CD4-positive, alpha-beta T cell (primary cell): ENCODE measurements around the gene TMED1. TPM values are rescaled to one million over a fixed set of nuclear protein-coding genes. Genes with fewer than 3 reads are reported as not detected.

Experiments used
- ATAC-seq: fragments of 200-7000 bp; cut with Tn5 transposase; one replicate; pipeline ENCODE4 v1.10.0; 2022; ENCODE audit warnings: mild to moderate bottlenecking; ENCODE audit not compliant: poor library complexity
- CTCF ChIA-PET: fragments of 350-600 bp; sonication (Branson Sonifier 250); formaldehyde crosslinking; loops from one replicate; lab custom pipeline; 2021; ENCODE audit warnings: antibody characterized with exemption, inconsistent platforms; lab: Charles Lee
- POLR2A ChIA-PET: fragments of 350-600 bp; sonication (Branson Sonifier 250); formaldehyde crosslinking; loops from one replicate; lab custom pipeline; 2021; ENCODE audit warnings: antibody characterized with exemption, inconsistent platforms; lab: Charles Lee
- DNase-seq, 14 experiments: peaks; one replicate each; pipeline ENCODE4 v3.0.0-alpha.2; 2013 to 2020; ENCODE audit warnings: mixed read lengths in 2 of 14
- H3K27ac ChIP-seq, 2 donors: one replicate each; pipeline versions ENCODE4 v1.5.1 to v1.7.0; 2013; ENCODE audit warnings: low read length in 2 of 2, low read depth in 1 of 2, mild to moderate bottlenecking in 1 of 2
- H3K27me3 ChIP-seq, 2 experiments: 1 replicate in 1 of 2; 2 replicates in 1 of 2; pipeline versions ENCODE4 v1.6.1 to v1.7.0; 2013; ENCODE audit warnings: low read length in 2 of 2, control low read depth in 1 of 2, mild to moderate bottlenecking in 1 of 2, moderate library complexity in 1 of 2; ENCODE audit not compliant: insufficient read depth in 2 of 2, control insufficient read depth in 1 of 2
- H3K36me3 ChIP-seq: one replicate; pipeline ENCODE4 v1.6.1; 2013; ENCODE audit warnings: low read length, control low read depth; ENCODE audit not compliant: insufficient read depth
- H3K4me1 ChIP-seq: one replicate; pipeline ENCODE4 v1.6.1; 2013; ENCODE audit warnings: low read length, control low read depth; ENCODE audit not compliant: insufficient read depth
- H3K4me3 ChIP-seq: one replicate; pipeline ENCODE4 v1.5.1; 2013; ENCODE audit warnings: mild to moderate bottlenecking, low read length, moderate library complexity
- H3K9me3 ChIP-seq, 2 experiments: 1 replicate in 1 of 2; 2 replicates in 1 of 2; pipeline versions ENCODE4 v1.6.1 to v1.7.0; 2013; ENCODE audit warnings: low read length in 2 of 2, mild to moderate bottlenecking in 2 of 2, control low read depth in 1 of 2, moderate library complexity in 1 of 2; ENCODE audit not compliant: control insufficient read depth in 1 of 2, insufficient read depth in 1 of 2
- H3K27ac Mint-ChIP-seq: one replicate; pipeline ENCODE4 v1.8.0; 2020; ENCODE audit warnings: mixed read lengths
- H3K27me3 Mint-ChIP-seq: one replicate; pipeline ENCODE4 v1.8.0; 2021; ENCODE audit warnings: mixed read lengths
- H3K36me3 Mint-ChIP-seq: one replicate; pipeline ENCODE4 v1.8.0; 2021; ENCODE audit warnings: low read depth, mixed read lengths
- H3K4me1 Mint-ChIP-seq: one replicate; pipeline ENCODE4 v1.8.0; 2021; ENCODE audit warnings: low read depth, mixed read lengths
- H3K4me3 Mint-ChIP-seq: one replicate; pipeline ENCODE4 v1.8.0; 2020; ENCODE audit warnings: mild to moderate bottlenecking, mixed read lengths
- H3K9me3 Mint-ChIP-seq: one replicate; pipeline ENCODE4 v1.8.0; 2020; ENCODE audit warnings: mixed read lengths
- intact Hi-C, 2 experiments: fragments of 100-400 bp; cut with DNase I in 1 of 2; cut with micrococcal nuclease in 1 of 2; formaldehyde crosslinking; loops; one replicate each; pipeline versions ENCODE4 v1.15.1 to v1.9.0; 2023 to 2025; cut with DNase I, micrococcal nuclease
- total RNA-seq, 174 experiments: library from RNA in 2 of 174; stranded (reverse) in 2 of 174; gene quantifications; one replicate each; pipeline ENCODE4 v1.2.3 and lab custom pipeline; 2021 to 2026
- TF ChIP-seq, protein P1 (sequence below): fragments of 200-600 bp; IDR thresholded peaks from one replicate; pipeline ENCODE4 v1.8.0; 2022; ENCODE audit warnings: antibody characterized with exemption, mild to moderate bottlenecking

The TMED1 gene
- total RNA-seq, 2 experiments from 2014 or later: 6.7 to 7.0 TPM

DNA sequence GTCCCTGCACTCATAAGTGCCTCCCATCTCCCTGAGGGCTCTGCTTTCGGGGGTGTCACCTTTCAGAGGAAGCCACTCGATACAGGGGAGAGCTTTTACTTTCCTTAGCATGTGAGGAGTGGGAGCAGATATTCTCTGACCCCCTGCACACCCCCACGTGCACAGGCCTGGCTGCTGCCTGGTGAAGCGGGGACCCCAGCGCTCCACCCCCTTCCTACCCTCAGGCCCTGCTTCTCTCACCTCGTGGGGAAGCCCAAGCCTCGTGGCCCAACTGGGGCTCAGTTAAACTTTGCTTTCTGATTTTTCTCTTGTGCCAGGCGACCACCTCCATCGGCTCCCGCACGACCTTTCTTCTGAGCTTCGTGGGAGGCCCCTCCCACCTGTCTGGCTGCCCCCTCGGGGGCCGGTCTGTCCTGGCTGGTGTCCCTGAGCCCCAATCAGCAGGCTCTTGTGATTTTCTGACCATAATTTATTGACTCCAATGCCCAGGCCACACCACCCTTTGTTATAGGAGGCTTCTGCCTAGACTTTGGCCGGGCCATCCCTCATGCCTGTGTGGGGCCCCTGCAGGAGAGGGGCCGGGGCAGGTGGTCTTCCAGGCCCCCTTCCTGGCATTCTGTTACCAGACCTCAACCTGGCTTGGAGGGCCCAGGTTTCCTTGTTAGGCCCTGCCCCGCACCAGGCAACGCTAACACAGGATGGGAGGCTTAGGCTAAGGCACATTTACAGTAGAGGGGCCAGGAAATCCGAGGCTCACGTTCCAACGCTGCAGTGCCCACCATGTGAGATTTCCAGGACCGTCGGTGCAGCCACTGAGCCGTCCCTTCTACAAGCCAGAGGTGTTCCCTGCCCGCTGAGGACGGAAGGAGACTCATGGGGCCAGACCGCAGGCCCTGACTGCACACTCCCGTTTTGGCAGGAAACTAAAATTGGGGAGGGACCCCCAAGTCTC, 3.7 kb downstream of the TMED1 start:
- no peaks in the 10 kb centered on the region for H3K27me3 ChIP-seq
- Mint-ChIP-seq H3K36me3 (peaks cover 65% of the 10 kb centered on the region), H3K4me3 (no peak overlapping the region), H3K4me1 (peaks cover 15% of the 10 kb centered on the region), H3K27me3 (no peaks in the 10 kb centered on the region), H3K9me3 (peaks cover 5% of the 10 kb centered on the region), H3K27ac (no peak overlapping the region)
- H3K9me3 ChIP-seq: peaks cover 0 to 8% of the 10 kb centered on the region in 2 experiments
- TF ChIP-seq, protein P1, sequence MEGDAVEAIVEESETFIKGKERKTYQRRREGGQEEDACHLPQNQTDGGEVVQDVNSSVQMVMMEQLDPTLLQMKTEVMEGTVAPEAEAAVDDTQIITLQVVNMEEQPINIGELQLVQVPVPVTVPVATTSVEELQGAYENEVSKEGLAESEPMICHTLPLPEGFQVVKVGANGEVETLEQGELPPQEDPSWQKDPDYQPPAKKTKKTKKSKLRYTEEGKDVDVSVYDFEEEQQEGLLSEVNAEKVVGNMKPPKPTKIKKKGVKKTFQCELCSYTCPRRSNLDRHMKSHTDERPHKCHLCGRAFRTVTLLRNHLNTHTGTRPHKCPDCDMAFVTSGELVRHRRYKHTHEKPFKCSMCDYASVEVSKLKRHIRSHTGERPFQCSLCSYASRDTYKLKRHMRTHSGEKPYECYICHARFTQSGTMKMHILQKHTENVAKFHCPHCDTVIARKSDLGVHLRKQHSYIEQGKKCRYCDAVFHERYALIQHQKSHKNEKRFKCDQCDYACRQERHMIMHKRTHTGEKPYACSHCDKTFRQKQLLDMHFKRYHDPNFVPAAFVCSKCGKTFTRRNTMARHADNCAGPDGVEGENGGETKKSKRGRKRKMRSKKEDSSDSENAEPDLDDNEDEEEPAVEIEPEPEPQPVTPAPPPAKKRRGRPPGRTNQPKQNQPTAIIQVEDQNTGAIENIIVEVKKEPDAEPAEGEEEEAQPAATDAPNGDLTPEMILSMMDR: no peak
- intact Hi-C loops: no loop called here
- no peak overlapping the region for H3K4me3 ChIP-seq
- ATAC-seq (no peak), DNase-seq (peak in 1 of 14 experiments; percentile 29)
- no peak overlapping the region for H3K27ac ChIP-seq
- ChIA-PET CTCF (no interaction called here), POLR2A (no interaction called here)
- H3K4me1 ChIP-seq: peaks cover 21% of the 10 kb centered on the region
- peaks cover 42% of the 10 kb centered on the region for H3K36me3 ChIP-seq

GRCh38 chr19:10830931-10831779, 4.9 kb downstream of the TMED1 start:
- Mint-ChIP-seq H3K27me3 (no peaks in the 10 kb centered on the region), H3K27ac (no peak overlapping the region), H3K9me3 (peaks cover under 1% of the 10 kb centered on the region), H3K4me1 (peaks cover 9% of the 10 kb centered on the region), H3K36me3 (peaks cover 69% of the 10 kb centered on the region), H3K4me3 (no peak overlapping the region)
- intact Hi-C loops: no loop called here
- ChIA-PET POLR2A (no interaction called here), CTCF (interaction anchor here (1.1 kb wide), 1 partner anchor 11 kb away, joined by 3 read pairs; no protein-coding TSS in a partner anchor)
- Histone ChIP-seq H3K4me3 (no peak overlapping the region), H3K27me3 (no peaks in the 10 kb centered on the region), H3K36me3 (peaks cover 52% of the 10 kb centered on the region), H3K9me3 (no peaks in the 10 kb centered on the region), H3K4me1 (peaks cover 12% of the 10 kb centered on the region), H3K27ac (no peak overlapping the region)
- TF ChIP-seq, protein P1: no peak
- ATAC-seq: no peak
- DNase-seq: peak in 1 of 14 experiments; percentile 27

DNA sequence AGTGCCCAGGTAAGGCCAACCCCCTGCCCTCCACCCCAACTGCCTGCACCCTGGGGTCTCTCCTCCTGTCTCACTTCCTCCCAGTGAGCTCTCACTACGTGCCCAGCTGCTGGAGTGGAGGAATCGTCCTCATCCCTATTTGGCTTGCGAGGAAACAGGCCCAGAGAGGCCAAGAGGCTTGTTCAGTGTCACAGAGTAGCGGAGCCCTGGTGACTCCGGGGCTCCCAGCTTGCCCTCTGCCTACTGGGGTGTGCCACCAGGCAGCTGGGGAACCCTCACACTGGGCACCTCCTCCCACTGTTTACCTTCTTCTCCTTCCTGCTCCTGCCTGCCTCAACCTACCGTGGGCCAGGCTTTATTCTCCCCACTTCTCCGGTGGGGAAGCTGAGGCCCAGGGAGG, 5.6 kb downstream of the TMED1 start:
- Histone ChIP-seq H3K4me1 (peaks cover 7% of the 10 kb centered on the region), H3K36me3 (peaks cover 59% of the 10 kb centered on the region), H3K9me3 (no peaks in the 10 kb centered on the region), H3K27ac (no peak overlapping the region), H3K27me3 (no peaks in the 10 kb centered on the region), H3K4me3 (no peak overlapping the region)
- no peak overlapping the region for H3K27ac Mint-ChIP-seq
- no peak overlapping the region for H3K4me3 Mint-ChIP-seq
- H3K27me3 Mint-ChIP-seq: no peaks in the 10 kb centered on the region
- peaks cover 2% of the 10 kb centered on the region for H3K4me1 Mint-ChIP-seq
- ChIA-PET CTCF (interaction anchor here (1.1 kb wide), 1 partner anchor 10 kb away, joined by 3 read pairs; no protein-coding TSS in a partner anchor), POLR2A (no interaction called here)
- DNase-seq (peak in 1 of 14 experiments; percentile 20), ATAC-seq (no peak)
- H3K9me3 Mint-ChIP-seq: no peaks in the 10 kb centered on the region
- TF ChIP-seq, protein P1: no peak
- H3K36me3 Mint-ChIP-seq: peaks cover 69% of the 10 kb centered on the region
- intact Hi-C loops: no loop called here
